ENCODE data around the gene CALB2.

Gene CALB2

DNA sequence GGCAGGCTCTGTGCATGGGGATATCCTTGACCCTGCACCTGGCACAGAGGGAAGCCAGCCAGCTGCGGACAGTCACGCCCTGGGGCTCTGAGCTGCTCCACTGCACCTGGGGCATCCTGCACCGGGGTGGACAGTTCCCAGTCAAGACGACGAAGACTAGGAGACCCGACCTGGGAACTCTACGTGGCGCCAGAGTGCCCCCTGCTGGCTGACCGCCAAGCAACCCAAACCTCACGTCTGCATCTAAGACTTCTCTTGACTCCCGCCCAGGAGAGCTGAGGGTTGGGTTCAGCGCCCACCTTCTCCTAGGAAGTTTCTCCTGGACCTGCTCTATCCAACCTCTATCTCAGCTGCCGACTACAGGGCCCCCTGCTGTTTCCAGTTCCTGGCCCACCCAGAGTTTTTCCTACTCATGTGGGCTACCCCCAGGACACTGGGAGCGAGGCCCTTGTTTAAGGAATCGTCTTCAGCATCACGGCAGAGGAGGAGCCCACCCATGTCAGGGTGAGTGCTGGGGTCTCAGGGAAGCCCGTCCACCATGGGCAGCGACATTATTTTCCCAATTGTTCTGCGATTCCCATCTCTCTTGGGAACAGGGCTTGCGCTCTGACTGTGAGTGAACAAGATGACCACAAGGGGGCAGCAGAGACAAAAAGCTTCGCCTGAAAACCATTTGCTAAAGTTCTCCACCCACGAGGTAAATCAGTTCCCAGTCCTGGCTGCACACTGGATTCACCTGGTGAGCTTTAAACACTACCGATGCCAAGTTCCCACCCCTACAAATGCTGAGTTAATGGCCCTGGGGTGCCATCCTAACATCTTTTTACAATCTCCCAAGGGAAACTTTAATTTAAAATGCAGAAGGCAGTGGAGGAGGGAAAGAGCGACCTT lies 54.0 kb downstream of the CALB2 start:
- TF ChIP-seq, protein P1, sequence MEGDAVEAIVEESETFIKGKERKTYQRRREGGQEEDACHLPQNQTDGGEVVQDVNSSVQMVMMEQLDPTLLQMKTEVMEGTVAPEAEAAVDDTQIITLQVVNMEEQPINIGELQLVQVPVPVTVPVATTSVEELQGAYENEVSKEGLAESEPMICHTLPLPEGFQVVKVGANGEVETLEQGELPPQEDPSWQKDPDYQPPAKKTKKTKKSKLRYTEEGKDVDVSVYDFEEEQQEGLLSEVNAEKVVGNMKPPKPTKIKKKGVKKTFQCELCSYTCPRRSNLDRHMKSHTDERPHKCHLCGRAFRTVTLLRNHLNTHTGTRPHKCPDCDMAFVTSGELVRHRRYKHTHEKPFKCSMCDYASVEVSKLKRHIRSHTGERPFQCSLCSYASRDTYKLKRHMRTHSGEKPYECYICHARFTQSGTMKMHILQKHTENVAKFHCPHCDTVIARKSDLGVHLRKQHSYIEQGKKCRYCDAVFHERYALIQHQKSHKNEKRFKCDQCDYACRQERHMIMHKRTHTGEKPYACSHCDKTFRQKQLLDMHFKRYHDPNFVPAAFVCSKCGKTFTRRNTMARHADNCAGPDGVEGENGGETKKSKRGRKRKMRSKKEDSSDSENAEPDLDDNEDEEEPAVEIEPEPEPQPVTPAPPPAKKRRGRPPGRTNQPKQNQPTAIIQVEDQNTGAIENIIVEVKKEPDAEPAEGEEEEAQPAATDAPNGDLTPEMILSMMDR (IDR thresholded peaks at IDR 0.05; ENCODE audit: low read depth, low read length) = peak; percentile 91
- TF ChIP-seq POLR2A (IDR thresholded peaks at IDR 0.05; ENCODE audit: extremely low read depth, insufficient read length) (no peak), MYC (IDR thresholded peaks at IDR 0.05; ENCODE audit: low read depth, low read length) (peak; percentile 18; the same call in 1 of the 2 replicates)
- TF ChIP-seq, protein P2, sequence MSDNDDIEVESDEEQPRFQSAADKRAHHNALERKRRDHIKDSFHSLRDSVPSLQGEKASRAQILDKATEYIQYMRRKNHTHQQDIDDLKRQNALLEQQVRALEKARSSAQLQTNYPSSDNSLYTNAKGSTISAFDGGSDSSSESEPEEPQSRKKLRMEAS (IDR thresholded peaks at IDR 0.05; ENCODE audit: low read depth, low read length) = peak; percentile 52; the same call in 1 of the 2 replicates
- peak; percentile 77 for DNase-seq (ENCODE audit: low read depth)
- H3K4me3 ChIP-seq (ENCODE audit: low read depth, low read length) = no peak overlapping the region

DNA sequence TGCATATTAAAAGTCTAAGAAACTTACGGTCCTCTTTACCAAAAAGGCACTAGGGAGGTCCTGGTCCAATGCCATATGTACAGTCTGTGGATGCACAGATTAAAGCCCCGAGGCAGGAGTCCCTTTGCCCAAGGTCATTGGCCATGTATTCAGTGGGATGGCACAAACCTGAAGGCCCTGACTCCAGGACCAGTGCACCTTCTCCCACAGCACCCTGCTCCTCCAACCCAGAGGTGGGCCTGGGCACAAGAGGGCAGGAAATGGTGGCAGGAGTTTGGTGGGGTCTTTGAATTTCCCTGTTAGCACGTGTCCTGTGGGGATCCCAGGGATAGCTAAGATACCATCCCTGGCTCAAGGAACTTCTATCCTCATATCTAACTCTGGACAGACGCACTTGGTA lies 54.8 kb downstream of the CALB2 start:
- TF ChIP-seq, protein P1 (IDR thresholded peaks at IDR 0.05; ENCODE audit: low read depth, low read length) = no peak
- TF ChIP-seq, protein P2 (IDR thresholded peaks at IDR 0.05; ENCODE audit: low read depth, low read length) = no peak
- TF ChIP-seq POLR2A (IDR thresholded peaks at IDR 0.05; ENCODE audit: extremely low read depth, insufficient read length) = no peak
- no peak for TF ChIP-seq MYC (IDR thresholded peaks at IDR 0.05; ENCODE audit: low read depth, low read length)
- DNase-seq (ENCODE audit: low read depth) = no peak
- H3K4me3 ChIP-seq (ENCODE audit: low read depth, low read length) = no peak overlapping the region

DNA sequence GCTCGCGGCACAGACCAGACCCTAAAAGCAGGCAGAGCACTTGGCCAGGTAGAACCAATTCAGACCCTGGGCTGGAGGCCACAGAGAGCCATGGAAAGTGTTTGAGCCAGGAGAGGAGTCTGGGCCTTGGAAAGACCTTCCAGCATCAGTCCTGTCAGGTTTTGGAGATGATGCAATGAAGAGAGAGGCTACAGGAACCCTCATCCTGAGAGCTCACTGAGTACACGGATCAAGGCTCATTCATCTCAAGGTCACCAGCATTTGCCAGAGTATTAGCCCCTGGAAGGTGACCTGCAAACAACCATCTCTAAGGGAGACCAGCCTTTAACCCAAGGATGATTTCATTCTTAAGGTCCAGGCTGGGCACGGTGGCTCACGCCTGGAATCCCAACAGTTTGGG lies 55.5 kb downstream of the CALB2 start:
- H3K4me3 ChIP-seq (ENCODE audit: low read depth, low read length) = no peak overlapping the region
- TF ChIP-seq, protein P1 (IDR thresholded peaks at IDR 0.05; ENCODE audit: low read depth, low read length) = no peak
- TF ChIP-seq, protein P2 (IDR thresholded peaks at IDR 0.05; ENCODE audit: low read depth, low read length) = no peak
- TF ChIP-seq POLR2A (IDR thresholded peaks at IDR 0.05; ENCODE audit: extremely low read depth, insufficient read length) (no peak), MYC (IDR thresholded peaks at IDR 0.05; ENCODE audit: low read depth, low read length) (no peak)
- no peak for DNase-seq (ENCODE audit: low read depth)

DNA sequence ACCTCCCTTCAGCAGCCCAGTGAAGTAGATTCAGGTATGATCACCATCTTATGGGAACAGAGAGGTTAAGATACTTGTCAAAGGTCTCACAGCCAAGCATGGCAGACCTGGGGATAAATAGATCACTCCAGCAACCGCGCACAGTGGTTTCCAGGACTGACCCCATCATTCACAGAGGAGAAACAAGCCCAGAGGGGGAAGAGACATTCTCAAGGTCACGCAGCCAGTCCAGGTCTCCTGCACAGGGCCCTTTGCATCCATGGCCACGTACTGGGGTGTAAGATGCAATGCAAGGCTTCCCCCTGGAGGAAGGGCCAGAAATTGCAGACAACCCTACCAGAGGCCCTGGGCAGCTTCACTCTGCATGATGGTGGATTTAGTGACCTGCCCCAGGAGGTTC lies 63.4 kb downstream of the CALB2 start:
- DNase-seq (ENCODE audit: low read depth) = peak; percentile 47
- H3K4me3 ChIP-seq (ENCODE audit: low read depth, low read length) = no peak overlapping the region
- TF ChIP-seq, protein P1 (IDR thresholded peaks at IDR 0.05; ENCODE audit: low read depth, low read length) = peak; percentile 62
- TF ChIP-seq, protein P2 (IDR thresholded peaks at IDR 0.05; ENCODE audit: low read depth, low read length) = no peak
- no peak for TF ChIP-seq MYC (IDR thresholded peaks at IDR 0.05; ENCODE audit: low read depth, low read length)
- no peak for TF ChIP-seq POLR2A (IDR thresholded peaks at IDR 0.05; ENCODE audit: extremely low read depth, insufficient read length)

DNA sequence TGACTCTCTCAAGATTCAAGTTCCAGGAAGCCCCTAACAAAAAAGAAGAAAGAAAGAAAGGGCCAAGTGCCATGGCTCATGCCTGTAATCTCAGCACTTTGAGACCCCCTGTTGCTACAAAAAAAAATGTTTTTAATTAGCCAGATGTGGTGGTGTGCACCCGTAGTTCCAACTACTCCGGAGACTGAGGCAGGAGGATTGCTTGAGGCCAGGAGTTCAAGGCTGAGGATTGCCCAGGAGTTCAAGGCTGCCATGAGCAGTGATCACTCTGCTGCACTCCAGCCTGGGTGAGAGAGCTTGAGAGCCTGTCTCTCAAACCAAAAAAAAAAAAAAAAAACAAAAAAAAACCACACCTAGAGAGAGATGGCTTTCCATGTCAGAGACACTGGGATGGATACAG lies 64.5 kb downstream of the CALB2 start:
- DNase-seq (ENCODE audit: low read depth) = no peak
- H3K4me3 ChIP-seq (ENCODE audit: low read depth, low read length) = no peak overlapping the region
- no peak for TF ChIP-seq POLR2A (IDR thresholded peaks at IDR 0.05; ENCODE audit: extremely low read depth, insufficient read length)
- no peak for TF ChIP-seq MYC (IDR thresholded peaks at IDR 0.05; ENCODE audit: low read depth, low read length)
- TF ChIP-seq, protein P2 (IDR thresholded peaks at IDR 0.05; ENCODE audit: low read depth, low read length) = no peak
- TF ChIP-seq, protein P1 (IDR thresholded peaks at IDR 0.05; ENCODE audit: low read depth, low read length) = no peak
